ENCODE results near the gene P2RX6.

DNA sequence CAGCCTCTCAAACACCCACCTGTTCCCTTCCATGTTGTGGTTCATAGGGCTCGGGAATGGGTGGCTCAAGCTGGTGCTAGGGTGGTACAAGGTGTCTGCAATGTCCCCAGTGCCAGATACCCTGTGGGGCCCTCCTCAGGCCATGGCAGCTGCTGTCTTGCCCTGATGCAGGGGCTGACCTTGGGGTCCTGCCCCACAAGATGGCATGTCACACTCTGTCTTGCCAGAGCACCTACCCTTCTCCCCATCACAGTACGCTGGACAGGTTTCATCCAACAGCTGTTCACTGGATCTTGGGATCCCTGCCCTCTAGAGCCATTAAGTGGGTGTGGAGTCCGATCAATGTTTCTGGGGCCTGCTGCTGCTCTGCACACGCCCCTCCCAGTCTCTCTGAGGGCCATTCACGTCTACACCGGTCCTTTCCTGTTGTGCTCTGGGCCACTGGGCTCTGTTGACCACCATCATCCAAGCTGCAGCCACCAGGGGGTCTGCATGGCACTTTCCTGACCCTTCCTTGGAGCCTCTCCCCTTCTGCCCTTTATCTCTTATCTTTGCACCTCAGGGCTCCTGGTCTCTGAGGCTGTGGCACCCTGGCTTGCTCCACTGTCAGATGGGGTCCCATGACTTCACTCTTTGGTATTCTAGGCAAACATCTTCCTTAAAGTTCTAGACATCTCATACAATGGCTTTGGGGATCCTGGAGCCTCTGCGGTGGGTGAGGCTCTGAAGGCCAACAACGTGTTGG lies 37.9 kb downstream of the P2RX6 start:
- TF ChIP-seq, protein P1, sequence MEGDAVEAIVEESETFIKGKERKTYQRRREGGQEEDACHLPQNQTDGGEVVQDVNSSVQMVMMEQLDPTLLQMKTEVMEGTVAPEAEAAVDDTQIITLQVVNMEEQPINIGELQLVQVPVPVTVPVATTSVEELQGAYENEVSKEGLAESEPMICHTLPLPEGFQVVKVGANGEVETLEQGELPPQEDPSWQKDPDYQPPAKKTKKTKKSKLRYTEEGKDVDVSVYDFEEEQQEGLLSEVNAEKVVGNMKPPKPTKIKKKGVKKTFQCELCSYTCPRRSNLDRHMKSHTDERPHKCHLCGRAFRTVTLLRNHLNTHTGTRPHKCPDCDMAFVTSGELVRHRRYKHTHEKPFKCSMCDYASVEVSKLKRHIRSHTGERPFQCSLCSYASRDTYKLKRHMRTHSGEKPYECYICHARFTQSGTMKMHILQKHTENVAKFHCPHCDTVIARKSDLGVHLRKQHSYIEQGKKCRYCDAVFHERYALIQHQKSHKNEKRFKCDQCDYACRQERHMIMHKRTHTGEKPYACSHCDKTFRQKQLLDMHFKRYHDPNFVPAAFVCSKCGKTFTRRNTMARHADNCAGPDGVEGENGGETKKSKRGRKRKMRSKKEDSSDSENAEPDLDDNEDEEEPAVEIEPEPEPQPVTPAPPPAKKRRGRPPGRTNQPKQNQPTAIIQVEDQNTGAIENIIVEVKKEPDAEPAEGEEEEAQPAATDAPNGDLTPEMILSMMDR (IDR thresholded peaks at IDR 0.05), result no peak
- no peak for TF ChIP-seq POLR2A (IDR thresholded peaks at IDR 0.05)

Data from right lobe of liver (tissue), 4 donors.